Muscle of arm (tissue), 12 donors: ENCODE data around the gene SDCBP2. TPM values are rescaled to one million over a fixed set of nuclear protein-coding genes. Genes with fewer than 3 reads are reported as not detected.
A peak's percentile ranks its signal among the peaks of the same experiment; 100 is the strongest.

ENCODE experiments used
- DNase-seq: peaks from one replicate; pipeline ENCODE4 v3.0.0-alpha.2; 2013
- polyA plus RNA-seq, 12 donors: library from polyadenylated mRNA; unstranded; fragments of 120-200 nt; gene quantifications; one replicate each; pipeline ENCODE4 v1.2.1, GENCODE V29; 2013; ENCODE audit not compliant: insufficient read length in 12 of 12

The SDCBP2 gene
- polyA plus RNA-seq, 12 donors = 1.3 to 8.0 (median 1.8) TPM; not detected in 1

- DNase-seq = peak; percentile 76
Observed at GRCh38 chr20:1313236-1313964, 15.5 kb downstream of the SDCBP2 start.

DNA sequence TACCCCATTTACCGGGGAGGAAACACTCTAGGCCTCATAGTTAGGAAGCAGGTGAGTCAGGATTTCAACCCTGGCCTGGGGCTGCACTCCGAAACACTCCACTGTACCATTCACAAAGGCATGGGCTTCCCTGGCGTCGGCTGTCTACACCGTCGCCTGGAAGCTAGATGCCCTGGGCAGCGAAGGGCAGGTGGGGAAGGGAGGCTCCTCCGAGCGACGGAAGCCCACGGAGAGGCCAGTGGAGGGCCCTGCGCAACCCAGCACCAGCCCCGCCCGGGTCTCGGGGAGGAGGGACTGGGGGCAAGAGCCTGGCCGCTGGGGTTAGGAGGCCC, 16.1 kb downstream of the SDCBP2 start:
- DNase-seq = no peak

GRCh38 chr20:1312308-1312707, 16.6 kb downstream of the SDCBP2 start:
- DNase-seq = no peak

DNA sequence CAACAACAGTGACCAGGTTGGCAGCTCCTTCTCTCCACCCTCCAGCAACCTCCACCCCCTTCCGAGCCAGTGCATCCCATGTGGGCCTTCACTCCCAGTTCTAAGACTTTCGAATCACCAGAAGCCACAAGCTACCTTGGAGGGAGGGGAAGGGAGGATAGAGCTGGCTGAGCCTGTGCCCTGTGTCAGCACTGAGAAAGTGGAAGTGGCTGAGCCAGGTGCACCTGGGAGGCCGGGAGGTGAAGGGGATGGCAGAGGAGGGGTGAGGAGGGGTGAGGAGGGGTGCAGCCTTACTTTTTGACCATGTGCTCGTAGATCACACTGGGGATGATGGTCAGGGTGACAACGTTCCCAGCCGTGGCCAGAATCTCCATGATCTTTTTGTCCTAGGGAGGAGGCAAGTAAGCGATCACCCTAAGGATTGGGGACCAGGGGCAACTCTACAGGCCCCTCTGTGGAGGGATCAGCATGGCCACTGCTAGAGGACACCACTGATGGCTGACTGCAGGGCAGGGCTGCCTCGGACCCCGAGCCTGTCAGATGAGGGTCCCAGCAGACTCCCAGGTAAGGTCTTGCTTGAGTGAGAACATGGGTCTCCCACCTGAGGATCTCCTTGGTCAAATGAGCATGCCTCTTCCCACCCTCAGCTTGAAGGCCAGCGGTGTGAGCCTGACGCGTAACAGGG, 18.3 kb downstream of the SDCBP2 start:
- no peak for DNase-seq

DNA sequence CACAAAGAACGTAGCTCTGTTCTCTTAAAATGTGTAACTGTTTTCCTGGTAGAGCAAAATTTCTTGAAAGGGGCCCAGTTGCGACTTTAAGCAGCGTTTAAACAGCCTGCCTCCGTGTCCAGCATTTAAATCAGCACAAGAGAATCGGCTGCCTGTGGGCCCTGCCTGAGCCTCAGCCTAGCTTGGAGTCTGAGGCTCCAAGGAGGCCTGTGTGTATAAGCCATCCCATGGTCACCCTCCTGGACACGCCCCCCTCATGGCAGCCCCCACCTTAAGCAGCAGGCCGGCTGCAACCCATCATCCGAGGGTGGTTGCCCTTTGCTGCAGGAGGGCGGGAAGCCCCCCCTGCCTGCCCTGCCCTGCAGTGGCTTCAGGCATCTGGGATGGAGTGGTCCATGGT, 18.9 kb downstream of the SDCBP2 start:
- no peak for DNase-seq

- no peak for DNase-seq
Observed at GRCh38 chr20:1309439-1309847, 19.5 kb downstream of the SDCBP2 start.

GRCh38 chr20:1308702-1309095, 20.2 kb downstream of the SDCBP2 start:
- DNase-seq = no peak

DNA sequence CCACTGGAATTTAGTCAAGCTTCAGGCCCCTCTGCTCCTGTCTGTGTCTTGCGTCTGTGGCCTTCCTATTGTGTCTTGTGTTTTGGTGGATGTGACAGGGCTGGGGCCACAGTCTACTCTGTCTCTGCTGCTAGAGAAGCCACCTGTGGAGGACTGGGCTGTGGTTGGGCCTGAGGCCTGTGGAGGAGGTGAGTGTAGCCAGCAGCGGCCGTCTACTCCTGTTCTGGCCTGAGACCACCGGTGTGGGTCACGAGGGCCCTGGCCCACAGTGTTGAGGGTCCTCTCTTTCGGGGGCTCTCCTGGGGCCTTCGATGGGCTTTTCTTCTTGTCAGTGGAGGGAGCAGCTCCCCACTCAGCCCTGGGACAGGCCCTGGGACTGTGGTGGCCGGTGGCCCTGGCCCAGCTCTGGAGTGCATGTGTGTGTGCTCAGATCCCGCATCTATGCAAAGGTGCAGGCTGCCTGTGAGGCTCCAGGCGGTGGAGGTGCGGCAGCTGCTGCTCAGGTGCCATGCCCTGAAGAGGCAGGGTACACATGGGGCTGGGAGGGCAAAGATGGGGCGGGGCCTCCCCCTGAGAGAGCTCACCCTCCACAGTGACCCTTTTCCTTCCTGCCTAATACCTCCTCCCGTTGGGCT, 20.8 kb downstream of the SDCBP2 start:
- DNase-seq = no peak

GRCh38 chr20:1307571-1307971, 21.4 kb downstream of the SDCBP2 start:
- DNase-seq = no peak

- no peak for DNase-seq
Observed at GRCh38 chr20:1307171-1307570, 21.8 kb downstream of the SDCBP2 start.

DNA sequence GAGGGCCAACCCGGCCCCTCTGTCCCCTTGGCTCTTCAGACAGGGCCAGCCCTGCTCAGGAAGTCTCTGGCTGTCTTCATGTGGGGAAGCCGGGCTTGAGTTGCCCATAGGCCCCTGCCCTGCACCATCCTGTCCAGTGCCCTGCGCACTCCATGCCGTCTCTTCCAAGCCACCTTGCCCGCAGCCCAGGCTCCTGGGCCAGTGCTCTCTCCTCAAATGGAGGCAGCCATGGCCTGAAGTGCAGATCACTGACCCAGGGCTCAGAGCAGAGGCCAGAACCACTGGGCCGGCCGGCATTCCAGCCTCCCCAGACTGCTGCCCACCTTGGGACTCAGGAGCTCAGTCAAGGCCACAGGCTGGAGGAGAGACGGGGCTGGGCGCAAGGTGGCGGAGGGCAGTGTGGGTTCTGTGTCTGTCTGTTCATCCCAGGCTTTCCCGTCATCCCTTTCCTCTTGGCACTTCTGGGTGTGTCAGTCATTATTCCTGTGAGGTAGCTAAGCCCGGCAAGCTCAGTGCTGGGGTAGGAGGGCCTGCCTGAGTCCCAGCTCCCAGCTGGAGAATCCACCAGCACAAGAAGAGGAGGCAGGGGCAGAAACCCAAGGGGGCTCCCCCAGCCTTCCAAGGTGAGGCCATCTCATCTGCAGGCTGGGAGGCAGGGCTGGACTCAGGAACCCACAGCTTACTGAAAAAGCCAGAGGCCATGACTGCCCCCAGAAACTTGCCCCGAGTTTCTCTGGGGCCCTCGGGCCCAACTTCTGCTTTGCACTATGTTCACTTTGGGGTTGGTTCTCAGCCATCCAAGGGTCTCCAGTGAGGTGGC, 22.4 kb downstream of the SDCBP2 start:
- DNase-seq = no peak

DNA sequence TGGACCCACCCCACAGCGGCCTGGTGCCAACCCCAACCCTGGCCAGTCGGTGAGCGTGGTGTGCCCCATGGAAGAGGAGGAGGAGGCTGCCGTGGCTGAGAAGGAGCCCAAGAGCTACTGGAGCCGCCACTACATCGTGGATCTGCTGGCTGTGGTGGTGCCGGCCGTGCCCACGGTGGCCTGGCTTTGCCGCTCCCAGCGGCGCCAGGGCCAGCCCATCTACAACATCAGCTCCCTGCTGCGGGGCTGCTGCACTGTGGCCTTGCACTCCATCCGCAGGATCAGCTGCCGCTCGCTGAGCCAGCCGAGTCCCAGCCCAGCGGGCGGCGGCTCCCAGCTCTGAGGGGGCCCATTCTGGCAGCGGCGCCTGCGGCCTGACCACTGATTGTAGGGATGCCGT, 23.2 kb downstream of the SDCBP2 start:
- no peak for DNase-seq

- no peak for DNase-seq
Observed at GRCh38 chr20:1304710-1305515, 24.0 kb downstream of the SDCBP2 start.

DNA sequence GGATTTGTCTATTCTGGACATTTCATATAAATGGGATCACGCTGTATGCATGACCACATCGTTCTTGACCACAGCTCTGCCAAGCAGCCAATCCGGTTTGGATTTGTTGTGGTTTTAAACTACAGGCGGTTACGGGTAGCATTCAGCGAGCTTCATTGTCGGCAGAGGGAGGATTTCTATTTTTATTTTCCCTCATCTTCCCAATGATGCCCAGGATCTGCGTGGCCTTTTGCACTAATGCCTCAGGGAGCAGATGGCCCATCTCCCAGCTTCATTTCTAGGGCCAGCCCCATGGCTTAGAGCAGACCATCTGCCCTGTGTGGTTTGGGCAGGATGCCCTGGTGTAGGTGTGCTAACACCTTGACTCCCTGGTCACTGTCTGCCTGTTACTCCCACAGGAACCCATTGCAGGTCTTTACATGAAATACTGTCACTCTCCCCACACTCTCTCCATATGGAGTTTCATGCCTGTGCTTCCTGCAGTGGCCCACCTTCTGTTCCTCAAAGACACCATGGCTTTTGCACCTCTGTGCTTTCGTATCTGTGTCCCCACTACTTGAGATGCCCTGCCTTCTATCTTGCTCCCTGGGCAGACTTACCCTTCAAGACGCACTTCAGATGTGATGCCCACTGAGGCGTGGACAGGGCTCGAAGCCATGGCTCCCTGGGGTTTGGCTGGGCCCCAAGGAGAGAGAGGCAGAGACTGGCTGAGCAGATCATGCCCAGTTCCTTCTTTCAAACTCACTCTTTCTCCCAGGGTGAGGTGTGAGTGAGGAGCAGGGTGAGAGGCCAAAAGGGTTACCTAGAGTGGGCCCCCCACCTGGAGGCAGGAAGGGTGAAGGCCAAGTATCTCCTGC, 26.0 kb downstream of the SDCBP2 start:
- no peak for DNase-seq

DNA sequence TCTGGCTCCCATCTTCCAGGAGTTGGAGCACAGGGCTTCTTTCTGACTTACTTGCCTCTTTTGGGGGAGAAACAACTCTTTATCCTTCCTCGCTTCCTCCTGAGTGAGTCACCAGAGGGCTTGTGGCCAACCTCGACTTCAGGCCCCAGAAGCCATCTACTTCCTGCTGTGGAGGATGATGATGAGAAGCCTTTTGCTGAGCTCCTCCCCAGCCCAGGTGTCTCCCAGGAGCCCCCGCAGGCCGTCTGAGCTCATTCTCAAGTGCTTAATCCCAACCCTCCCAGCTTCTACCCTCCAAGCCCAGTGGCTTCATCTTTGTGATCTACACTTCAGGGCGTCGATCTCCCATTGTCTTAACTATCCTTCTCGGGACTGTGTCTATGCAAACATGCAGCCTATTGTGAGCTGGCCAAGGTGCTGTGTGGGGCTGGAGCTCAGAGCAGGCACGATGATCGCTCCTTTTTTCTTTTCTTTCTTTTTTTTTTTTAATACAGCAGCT, 27.9 kb downstream of the SDCBP2 start:
- no peak for DNase-seq

GRCh38 chr20:1300083-1300840, 28.7 kb downstream of the SDCBP2 start:
- no peak for DNase-seq

DNA sequence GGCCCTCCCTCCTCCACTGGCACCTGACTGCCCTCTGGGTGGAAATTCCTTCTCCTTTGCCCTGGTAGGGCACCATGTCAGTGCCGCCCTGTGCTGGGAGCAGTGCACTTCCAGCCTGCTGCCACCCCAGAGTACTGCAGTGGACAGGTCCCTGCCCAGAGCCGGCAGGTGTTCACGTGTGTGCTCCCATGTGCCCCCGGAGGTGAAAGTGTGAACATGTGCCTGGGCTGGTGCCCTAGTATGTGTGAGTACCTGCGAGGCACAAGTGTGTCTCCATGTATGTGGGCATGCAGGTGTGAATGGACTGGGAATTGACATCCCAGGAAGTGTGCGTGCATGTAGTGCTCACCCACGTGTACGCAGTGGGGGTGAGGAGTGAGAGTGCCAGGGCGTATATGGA, 29.4 kb downstream of the SDCBP2 start:
- no peak for DNase-seq

DNA sequence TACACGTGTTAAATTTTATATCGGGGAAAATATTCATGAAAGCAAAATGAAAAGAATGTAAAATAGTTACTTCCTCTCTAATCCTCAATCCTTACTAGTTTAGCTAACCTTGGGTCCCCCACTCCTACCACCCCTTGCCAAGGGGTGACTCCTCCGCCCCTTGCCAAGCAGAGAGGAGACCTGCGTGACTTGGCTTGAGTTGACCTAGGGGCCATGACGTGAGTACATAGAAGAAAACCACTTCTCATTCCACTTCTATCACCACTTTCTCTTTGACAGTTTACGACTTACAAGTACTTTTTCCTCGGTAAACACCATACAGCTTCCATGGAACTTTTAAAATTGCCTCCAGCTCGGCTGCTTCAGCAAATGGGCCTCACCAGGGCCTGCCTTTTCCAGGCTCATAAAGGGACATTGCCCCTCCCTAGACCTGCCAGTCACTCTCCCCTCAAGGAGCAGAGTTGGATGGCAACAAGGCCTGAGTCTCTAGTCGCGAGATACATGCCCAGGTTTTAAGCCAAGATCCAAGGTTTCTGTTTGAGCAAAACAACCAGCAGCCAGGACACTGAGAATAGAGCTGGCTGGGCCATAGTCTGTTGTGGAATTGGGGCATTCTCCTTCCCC, 29.9 kb downstream of the SDCBP2 start:
- DNase-seq = no peak

DNA sequence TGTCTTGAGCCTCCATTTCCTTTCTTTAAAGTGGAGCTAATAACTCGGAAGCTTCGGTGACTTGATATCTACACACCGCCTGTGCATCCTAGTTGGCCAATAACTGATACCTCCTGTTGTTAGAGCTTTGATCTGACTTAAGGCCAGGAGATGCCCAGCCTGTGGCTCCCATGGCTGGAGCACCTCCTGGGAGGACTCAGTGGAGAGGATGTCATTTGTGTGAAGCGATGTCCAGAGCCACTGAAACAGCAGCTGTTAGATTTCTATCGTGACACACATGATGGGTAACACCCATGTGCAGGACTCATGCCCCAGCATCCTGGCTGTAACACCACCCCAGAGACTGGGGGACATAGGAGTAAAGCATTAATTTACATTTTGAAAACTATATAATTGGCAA, 30.8 kb downstream of the SDCBP2 start:
- DNase-seq = no peak
